HCT116 (cell line): Measurements from ENCODE around the gene DHX57.

Source experiments
- POLR2A ChIP-seq: IDR thresholded peaks from 2 replicates; pipeline ENCODE4 v1.7.0; 2011; ENCODE audit warnings: borderline replicate concordance; ENCODE audit not compliant: insufficient read depth, insufficient read length; ENCODE audit errors: extremely low read depth
- POLR2AphosphoS5 ChIP-seq: IDR thresholded peaks from 2 replicates; pipeline ENCODE4 v1.6.1; 2011; ENCODE audit warnings: mild to moderate bottlenecking, low read depth, low read length, moderate library complexity
- RAD21 ChIP-seq: IDR thresholded peaks from 2 replicates; pipeline ENCODE4 v1.6.1; 2012; ENCODE audit warnings: low read depth, mild to moderate bottlenecking
- SIN3A ChIP-seq: IDR thresholded peaks from 2 replicates; pipeline ENCODE4 v1.6.1; 2012; ENCODE audit warnings: low read depth
- SP1 ChIP-seq: IDR thresholded peaks from 2 replicates; pipeline ENCODE4 v1.6.1; 2012; ENCODE audit warnings: low read depth
- TF ChIP-seq, protein P1 (sequence below), 3 experiments: fragments of 200-600 bp in 1 of 3; sonication (generic) in 1 of 3; IDR thresholded peaks in 2 of 3; conservative IDR thresholded peaks in 1 of 3; 2 replicates each; pipeline ENCODE4 v1.5.1; 2012 to 2017; ENCODE audit warnings: low read depth in 2 of 3, low read length in 2 of 3, antibody characterized with exemption in 1 of 3, borderline replicate concordance in 1 of 3, control low read depth in 1 of 3, mild to moderate bottlenecking in 1 of 3, mixed read lengths in 1 of 3, mixed run types in 1 of 3, moderate library complexity in 1 of 3; ENCODE audit not compliant: insufficient read depth in 1 of 3
- TF ChIP-seq, protein P2 (sequence below): IDR thresholded peaks from 2 replicates; pipeline ENCODE4 v1.6.1; 2012

- no peak for TF ChIP-seq POLR2A
- TF ChIP-seq POLR2AphosphoS5: no peak
- TF ChIP-seq, protein P1, sequence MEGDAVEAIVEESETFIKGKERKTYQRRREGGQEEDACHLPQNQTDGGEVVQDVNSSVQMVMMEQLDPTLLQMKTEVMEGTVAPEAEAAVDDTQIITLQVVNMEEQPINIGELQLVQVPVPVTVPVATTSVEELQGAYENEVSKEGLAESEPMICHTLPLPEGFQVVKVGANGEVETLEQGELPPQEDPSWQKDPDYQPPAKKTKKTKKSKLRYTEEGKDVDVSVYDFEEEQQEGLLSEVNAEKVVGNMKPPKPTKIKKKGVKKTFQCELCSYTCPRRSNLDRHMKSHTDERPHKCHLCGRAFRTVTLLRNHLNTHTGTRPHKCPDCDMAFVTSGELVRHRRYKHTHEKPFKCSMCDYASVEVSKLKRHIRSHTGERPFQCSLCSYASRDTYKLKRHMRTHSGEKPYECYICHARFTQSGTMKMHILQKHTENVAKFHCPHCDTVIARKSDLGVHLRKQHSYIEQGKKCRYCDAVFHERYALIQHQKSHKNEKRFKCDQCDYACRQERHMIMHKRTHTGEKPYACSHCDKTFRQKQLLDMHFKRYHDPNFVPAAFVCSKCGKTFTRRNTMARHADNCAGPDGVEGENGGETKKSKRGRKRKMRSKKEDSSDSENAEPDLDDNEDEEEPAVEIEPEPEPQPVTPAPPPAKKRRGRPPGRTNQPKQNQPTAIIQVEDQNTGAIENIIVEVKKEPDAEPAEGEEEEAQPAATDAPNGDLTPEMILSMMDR (IDR thresholded peaks at IDR 0.05 in 2 of 3, conservative IDR thresholded peaks at IDR 0.05 in 1 of 3; ENCODE audit: borderline replicate concordance in 1 of 3, insufficient read depth in 1 of 3, low read depth in 2 of 3, low read length in 2 of 3): no peak
- TF ChIP-seq, protein P2, sequence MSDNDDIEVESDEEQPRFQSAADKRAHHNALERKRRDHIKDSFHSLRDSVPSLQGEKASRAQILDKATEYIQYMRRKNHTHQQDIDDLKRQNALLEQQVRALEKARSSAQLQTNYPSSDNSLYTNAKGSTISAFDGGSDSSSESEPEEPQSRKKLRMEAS: no peak
- no peak for TF ChIP-seq RAD21
- no peak for TF ChIP-seq SP1
- TF ChIP-seq SIN3A: no peak
Observed at GRCh38 chr2:38797250-38797676, 78.5 kb downstream of the DHX57 start.
